ENCODE data around the gene C1orf50.

The C1orf50 gene

DNA sequence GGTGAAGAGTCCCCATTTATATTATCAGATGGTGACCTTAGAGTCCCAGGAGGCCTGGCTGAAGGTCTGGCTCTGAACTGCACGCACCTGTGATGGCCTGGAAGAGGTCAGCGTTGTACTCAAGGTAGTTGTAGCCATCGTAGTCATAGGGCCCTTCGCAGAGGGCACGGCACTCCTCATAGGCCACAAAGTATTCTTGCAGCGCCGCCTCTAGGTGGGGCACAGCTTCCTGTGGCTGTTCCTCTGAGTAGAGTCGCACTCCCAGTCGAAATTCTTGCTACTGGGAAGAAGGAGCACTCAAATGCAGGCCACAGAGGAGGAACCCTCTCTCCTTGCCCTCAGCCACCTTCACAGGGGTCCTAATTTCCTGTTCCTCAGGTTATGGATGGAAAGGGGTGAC, 7.9 kb upstream of the C1orf50 start:
- no peak for DNase-seq

DNA sequence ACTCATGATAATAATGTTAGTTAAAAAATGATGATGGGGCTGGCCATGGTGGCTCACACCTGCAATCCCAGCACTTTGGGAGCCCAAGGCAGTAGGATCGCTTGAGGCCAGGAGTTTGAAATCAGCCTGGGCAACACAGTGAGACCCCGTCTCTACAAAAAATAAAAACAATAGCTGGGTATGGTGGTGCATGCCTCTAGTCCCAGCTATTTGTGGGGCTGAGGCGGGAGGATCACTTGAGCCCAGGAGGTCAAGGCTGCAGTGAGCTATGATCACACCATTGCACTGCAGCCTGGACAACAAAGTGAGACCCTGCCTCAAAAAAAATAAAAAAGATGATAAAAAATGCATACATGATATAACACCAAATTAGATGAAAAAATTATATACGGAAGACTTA, 5.5 kb upstream of the C1orf50 start:
- no peak for DNase-seq

DNA sequence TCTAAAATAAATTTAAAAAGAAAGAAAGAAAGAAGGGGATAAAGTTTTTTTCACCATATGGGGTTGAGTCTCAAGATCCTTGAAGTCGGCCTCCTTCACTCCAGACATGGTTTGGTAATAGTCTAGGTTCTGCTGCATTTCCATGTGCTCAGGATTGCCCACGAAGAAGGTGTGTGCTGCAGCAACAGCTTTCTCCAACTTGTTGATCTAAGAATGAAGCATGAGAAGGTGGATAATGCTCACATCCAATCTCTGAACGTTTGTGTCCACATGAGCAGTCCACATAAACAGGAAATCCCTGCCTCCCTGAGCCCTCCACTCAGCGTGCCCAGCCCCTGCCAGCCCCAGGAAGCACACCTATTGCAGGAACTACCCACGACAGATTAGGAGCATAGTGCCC, 4.8 kb upstream of the C1orf50 start:
- no peak for DNase-seq

DNA sequence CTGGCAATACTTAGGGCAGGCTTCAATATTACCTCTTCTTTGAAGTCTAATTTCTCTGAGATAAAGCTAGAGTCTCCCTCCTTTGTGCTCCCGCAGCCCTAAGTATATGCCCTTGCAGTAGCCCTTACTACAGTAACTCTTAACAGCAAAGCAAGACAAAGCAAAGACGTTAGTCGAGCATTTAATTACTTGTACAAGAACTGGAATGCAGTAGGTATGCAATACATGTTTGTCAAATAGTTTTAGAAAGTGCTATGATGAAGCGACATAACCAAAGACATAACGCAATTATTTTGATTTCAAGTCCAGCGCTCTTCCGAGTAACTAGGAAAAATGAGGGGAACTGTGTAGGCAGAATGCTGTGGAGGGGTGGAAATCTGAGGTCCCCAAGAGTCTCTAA, 1.8 kb upstream of the C1orf50 start:
- DNase-seq, result no peak

DNA sequence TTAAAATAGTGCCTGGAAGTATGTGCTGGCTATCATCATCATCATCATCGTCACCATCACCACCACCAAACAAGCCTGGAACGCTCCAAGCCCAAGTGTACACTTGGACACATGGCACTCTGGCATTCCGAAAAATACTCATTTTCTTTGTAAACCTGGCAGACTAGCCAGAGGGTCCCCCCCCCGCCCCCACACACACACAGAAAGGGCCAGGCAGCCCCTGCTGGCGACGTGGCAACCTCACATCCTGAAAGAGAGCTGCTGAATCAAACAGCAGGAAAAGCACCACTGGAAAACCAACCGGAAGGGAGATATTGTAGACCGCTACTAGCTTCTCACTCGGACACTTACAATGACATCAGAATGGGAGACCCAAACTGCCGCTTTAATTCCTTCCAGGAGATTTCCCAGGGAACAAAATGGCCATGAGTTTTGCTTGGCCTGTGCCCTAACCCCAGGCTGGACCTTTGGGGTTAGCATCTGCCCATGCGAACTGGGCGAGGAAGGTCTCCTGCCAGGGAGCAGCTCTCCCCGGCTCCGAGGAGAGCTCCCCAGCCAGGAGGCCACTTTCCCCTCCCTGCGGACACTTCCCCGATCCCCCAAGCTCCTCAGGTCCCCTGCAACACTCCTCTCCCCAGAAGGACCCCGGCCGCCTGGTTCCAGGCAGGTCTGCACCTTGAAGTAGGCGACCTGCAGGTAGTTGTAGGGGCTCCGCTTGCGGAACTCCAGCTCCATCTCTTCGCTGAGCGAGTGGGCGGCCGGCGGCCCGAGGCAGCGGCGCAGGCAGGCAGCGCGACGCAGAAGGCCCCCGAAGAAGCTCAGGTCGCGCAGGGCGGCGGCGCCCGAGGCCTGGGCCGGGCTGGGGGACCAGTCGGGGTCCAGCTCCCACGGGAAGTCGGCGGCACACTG, 963 bp upstream of the C1orf50 start:
- no peak for DNase-seq

GRCh38 chr1:42767510-42768000, 506 bp downstream of the C1orf50 start:
- DNase-seq, result no peak

DNA sequence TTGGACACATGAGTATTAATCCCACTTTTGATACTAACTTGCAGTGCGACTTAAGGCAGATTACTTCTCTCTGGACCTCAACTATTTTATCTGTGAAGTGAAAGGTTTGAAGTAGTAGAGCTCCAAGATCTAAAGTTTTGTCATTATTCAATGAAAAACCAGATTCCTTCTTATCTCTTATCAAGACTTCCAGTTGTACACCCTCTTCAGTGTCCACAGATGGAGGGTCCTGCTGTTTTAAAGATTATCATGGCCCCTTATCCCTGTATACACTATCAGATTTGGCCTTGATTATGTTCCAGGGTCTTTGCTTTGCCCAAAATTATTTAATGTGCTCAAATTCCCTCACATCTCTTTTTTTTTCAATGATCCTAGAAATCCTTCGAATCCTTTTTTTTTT, 1.1 kb downstream of the C1orf50 start:
- DNase-seq, result no peak

- no peak for DNase-seq
Observed at GRCh38 chr1:42769811-42770210, 2.8 kb downstream of the C1orf50 start.

DNA sequence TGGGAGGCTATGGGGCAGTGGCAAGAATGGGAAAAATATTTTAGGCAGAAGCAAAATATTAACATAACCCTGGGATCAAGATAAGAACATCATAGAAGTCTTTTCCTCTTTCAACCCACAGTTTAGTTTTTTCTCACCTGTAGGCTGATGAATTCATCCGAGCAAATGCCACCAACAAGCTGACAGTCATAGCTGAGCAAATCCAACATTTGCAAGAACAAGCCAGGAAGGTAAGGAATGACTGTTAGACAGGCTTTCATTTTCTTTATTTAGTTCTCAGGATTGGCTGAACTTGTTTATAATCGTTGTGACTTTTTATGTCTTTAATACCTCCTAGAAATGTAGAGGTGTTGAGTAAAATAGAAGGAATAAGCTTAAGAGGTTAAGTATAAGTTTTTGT, 6.4 kb downstream of the C1orf50 start:
- no peak for DNase-seq

DNA sequence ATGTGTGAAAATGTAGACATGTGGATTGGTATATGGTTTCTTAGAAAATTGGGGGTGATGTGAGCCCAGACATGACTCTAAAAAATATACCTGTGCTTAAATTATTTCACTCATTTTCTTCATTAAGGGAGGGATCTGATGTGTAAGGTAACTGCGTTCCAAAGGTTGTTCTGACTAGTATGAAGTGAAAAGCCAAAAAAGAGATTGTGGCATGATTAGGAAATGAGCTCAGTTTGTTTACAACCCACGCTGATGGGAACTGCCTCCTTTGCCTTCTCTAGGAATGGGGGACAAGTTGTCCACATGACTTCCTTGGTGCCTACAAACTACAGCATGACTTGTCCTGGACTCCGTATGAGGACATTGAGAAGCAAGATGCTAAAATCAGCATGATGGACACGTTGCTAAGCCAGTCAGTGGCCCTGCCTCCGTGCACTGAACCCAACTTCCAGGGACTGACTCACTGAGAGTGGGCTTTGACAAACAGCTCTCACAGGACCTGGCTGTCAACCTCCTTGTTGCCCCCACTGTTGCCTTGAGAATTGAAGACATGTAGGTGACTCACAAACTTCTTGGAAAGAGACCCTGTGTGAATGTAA, 8.0 kb downstream of the C1orf50 start:
- DNase-seq, result no peak

- DNase-seq, result no peak
Observed at GRCh38 chr1:42776502-42776901, 9.5 kb downstream of the C1orf50 start.

GRCh38 chr1:42777852-42778251, 10.8 kb downstream of the C1orf50 start:
- DNase-seq, result peak; percentile 15

DNA sequence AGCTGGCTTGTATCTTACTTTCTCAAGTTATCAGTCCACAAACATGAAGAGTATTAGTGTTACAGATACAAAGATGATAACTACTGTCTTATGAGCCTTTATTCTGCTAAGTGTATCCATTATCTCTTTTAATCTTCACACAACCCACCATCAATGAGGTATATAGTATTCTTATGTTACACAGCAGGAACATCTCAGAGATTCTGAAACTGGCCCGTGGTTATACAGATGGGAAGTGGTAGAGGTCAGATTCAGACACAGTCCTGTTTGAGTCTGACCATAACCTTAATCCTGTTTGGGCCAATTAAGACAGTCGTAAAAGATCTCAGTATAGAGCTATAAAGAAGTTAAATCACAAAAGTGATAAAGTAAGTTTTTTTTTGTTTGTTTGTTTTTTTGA, 12.7 kb downstream of the C1orf50 start:
- DNase-seq, result no peak

DNA sequence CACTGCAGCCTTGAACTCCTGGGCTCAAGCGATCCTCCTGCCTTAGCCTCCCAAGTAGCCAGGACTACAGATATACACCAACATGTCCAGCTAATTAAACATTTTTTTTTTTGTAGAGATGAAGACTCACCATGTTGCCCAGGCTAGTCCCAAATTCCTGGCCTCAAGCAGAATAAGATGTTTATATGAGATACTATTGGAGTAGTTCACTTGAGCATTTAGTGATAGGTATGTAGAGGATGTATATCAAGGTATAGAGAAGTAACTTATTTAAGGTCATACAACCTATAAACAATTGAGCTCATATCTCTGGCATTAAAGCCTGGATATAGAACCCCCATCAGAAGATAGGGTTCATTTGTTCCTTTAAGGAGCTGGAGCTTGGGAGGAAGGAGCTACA, 13.1 kb downstream of the C1orf50 start:
- DNase-seq, result no peak

- no peak for DNase-seq
Observed at GRCh38 chr1:42783092-42783491, 16.0 kb downstream of the C1orf50 start.

DNA sequence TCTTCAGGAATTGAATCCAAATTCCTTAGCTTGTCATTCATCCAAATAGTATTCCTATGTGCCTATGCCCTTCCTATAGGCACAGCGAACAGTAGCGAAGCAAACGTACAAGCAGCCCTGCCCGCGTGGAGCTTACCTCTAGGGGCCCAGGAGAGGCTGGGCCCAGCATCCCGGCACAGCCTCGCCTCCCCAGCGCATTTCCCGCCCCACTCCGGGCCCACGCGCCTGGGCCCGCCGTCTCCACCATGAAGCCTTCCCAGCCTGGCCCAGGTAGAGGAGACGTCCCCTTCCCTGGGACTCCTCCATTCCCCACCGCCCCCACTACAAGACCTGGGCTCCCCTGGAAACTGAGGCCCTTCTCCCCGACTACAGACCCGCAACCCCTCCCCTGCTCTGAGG, 17.5 kb downstream of the C1orf50 start:
- DNase-seq, result no peak

DNA sequence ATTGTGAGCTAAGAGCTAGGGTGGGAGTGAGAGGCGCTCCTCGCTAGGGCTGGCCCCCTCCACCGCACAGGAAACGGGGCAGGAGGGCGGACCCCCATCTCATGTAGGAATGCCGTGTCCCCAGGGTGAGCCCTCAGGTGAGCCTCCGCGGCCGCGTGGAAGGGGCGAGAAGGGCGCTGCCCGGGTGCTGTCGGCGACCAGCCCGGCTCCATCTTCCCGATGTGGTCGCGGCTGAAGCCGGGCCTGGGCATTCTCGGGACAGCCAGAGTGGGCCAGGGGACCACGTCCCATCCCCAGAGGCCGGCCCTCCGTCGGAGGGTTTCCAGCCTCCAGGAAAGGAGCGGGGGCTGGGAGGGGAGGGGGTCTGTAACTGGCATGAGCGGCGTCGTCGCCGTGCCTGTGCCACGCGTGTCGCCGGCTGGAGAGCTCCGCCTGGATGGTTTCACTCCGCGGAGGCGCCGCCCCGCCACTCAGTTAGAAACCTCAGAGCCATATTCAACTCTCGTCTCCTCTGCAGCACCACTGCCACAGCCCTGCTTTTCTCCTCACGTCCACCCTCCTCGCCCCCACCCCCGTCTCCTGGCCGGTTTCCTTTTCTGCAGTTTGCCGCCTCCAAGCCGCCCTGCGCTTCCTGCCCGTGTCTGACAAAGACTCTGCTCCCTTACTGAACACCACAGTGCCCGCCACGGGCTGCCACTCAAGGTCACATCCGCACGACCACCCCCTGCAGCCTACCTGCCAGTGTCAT, 18.1 kb downstream of the C1orf50 start, which contains the start of gene TMEM269:
Gene TMEM269, plus strand, starts transcription at position 46 of the 748 bp plus-strand sequence. CDS start 4,903 bp downstream, outside the sequence.
- peak; percentile 14 for DNase-seq

DNA sequence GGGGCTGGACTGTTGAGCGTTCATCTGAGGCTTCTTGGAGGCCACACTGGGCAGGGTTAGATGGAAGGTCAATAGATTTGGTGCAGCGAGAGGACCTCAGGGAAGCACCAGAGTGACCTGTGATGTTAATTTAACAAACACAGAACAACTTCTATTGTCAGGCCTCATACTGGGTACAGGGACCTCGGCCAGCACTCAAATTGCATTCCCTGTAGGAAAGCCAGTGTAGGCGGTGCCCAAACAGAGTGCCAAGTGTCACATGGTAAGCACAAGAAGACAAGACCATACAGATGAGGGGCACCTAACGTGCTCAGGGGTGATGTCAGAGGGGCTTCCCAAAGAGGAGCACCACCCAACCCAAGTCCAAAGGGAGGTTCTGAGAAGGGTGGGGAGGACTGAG, 19.0 kb downstream of the C1orf50 start:
- DNase-seq, result no peak

GRCh38 chr1:42788021-42788420, 21.0 kb downstream of the C1orf50 start:
- DNase-seq, result no peak

DNA sequence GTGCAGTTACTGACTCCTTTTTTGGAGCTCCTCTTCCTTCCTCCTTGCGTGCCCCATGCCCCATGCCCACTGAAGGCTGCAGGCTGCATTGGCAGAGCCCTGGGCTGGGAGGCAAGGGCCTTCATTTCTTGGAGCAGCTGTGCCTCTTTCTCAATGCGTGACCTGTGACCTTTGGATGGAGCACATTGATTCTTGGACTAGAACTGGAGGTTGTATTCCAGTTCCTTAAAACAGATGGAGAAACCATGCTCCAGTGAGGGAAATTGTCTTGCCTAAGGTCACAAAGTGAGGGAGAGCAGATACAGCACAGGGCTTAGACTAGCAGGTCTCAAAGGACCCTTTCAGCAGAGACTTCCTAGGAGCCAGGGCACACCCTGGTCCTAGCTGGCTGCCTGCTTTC, 26.8 kb downstream of the C1orf50 start:
- DNase-seq, result no peak

DNA sequence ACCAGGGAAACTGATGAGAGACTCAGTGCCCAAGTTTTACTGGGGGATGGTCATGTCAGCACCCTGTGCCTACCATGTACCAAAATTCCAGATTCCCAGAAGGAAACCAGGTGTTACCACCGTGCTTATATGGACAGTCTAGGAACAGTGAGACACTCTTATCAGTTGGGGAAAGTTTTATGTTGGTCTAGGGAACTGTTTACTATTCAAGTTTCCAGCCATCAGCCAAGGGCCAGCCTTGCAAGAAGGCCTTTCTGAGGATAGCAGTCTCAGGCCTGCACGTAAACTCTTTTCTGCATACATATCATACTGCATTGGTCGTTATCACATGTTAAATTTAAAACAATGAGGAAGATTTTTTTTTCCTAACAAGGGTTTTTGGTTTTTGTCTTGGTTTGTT, 30.4 kb downstream of the C1orf50 start:
- DNase-seq, result no peak

DNA sequence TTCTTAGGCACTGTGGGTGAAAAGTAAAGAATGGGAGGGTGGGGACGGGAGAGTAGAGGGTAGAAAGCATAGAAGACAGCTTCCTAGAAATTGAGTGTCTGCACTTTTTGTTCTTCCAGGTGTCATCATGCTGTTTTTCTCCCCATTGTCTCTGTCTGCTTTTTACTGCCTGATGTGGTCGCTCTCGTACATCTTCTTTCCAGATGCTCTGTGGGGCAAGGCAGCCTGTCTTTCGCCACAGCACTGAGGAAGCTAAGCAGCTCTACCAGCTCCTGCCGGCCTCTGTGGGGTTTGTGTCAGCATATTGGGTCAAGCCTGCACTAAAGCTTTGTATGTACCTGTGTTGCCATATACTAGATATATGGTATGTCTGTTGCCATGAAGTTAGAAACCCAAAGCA, 30.9 kb downstream of the C1orf50 start:
- no peak for DNase-seq

DNA sequence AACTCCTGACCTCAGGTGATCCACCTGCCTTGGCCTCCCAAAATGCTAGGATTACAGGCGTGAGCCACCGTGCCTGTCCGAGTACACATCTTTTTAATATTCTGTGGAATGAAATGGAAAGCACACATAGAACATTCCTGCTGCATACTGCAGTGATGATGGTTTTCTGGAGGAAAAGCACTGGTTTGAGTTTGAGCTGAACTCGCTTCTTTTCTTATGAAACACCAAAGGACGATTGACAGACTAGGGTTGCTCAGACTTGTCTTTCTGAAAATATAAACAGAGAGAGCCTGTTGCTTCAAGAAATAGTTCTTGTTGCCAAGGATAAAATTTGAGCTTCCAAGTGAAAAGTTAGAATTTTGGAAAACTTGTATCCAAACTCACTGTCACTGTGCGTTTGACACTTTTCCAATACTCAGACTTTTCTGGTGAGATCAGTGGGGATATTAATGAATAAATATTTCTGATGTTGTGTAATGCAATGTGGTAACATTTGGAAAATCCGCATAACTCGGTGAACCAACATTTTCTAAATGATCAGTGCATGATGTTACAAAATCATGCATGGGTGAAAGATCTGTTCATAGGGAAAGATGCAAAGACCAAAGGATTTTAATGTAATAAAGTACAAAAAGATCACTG, 34.9 kb downstream of the C1orf50 start:
- DNase-seq, result no peak
